Kidney (tissue), 14 donors: Measurements from ENCODE around the gene EGFL8. TPM values are rescaled to one million over a fixed set of nuclear protein-coding genes. Genes with fewer than 3 reads are reported as not detected.

ENCODE experiments used
- DNase-seq, 5 donors: peaks; one replicate each; pipeline ENCODE4 v3.0.0-alpha.2; 2013 to 2020
- FAIRE-seq: peaks from 2 replicates; lab custom pipeline; 2012; peaks lifted over from hg19 to GRCh38; lab: Jason Lieb, UNC
- H3K27ac ChIP-seq, 2 donors: one replicate each; pipeline ENCODE4 v1.7.0; 2013; ENCODE audit warnings: low read depth in 2 of 2, low read length in 2 of 2, inconsistent platforms in 1 of 2
- H3K27me3 ChIP-seq: one replicate; pipeline ENCODE4 v1.7.1; 2013; ENCODE audit warnings: low read length, inconsistent platforms; ENCODE audit not compliant: control insufficient read depth, insufficient read depth
- H3K36me3 ChIP-seq, 3 donors: one replicate each; pipeline versions ENCODE4 v1.7.0 to v1.7.1; 2013; ENCODE audit warnings: low read length in 3 of 3, control low read depth in 1 of 3, inconsistent platforms in 1 of 3; ENCODE audit not compliant: insufficient read depth in 3 of 3, control insufficient read depth in 2 of 3
- H3K4me1 ChIP-seq, 3 donors: one replicate each; pipeline versions ENCODE4 v1.7.0 to v1.7.1; 2013; ENCODE audit warnings: low read length in 3 of 3, inconsistent platforms in 1 of 3, low read depth in 1 of 3; ENCODE audit not compliant: control insufficient read depth in 2 of 3, insufficient read depth in 2 of 3
- H3K4me3 ChIP-seq, 3 donors: one replicate each; pipeline versions ENCODE4 v1.7.0 to v1.8.1; 2013; ENCODE audit warnings: low read length in 3 of 3, control low read depth in 1 of 3, inconsistent platforms in 1 of 3
- H3K9ac ChIP-seq, 3 donors: one replicate each; pipeline versions ENCODE4 v1.7.0 to v1.7.1; 2013; ENCODE audit warnings: low read length in 3 of 3, control low read depth in 1 of 3, inconsistent platforms in 1 of 3
- H3K9me3 ChIP-seq, 3 donors: one replicate each; pipeline versions ENCODE4 v1.7.0 to v1.7.1; 2013; ENCODE audit warnings: low read length in 3 of 3, control low read depth in 1 of 3, inconsistent platforms in 1 of 3; ENCODE audit not compliant: control insufficient read depth in 2 of 3, insufficient read depth in 1 of 3
- CTCF ChIP-seq: IDR thresholded peaks from 3 replicates; pipeline ENCODE4 v1.5.1; 2012; ENCODE audit warnings: mild to moderate bottlenecking, moderate library complexity, borderline replicate concordance; ENCODE audit not compliant: insufficient read depth; ENCODE audit errors: extremely low read depth
- intact Hi-C: fragments of 100-400 bp; cut with DNase I; formaldehyde crosslinking; loops from one replicate; pipeline ENCODE4 v1.11.1; 2022
- polyA plus RNA-seq: library from polyadenylated mRNA; stranded (reverse); fragments of 350-450 nt; fragmentation: Illumina TruSeq; extraction: RNeasy Lipid Tissue Mini Kit (QIAGEN cat#74804); gene quantifications from one replicate; pipeline ENCODE4 v1.2.3, GENCODE V29; 2014; ENCODE audit warnings: low read depth, low replicate concordance; ENCODE audit not compliant: insufficient read depth
- total RNA-seq: library from RNA; stranded (reverse); fragmentation: NEBNext Ultra II Directional; extraction: Animal tissue kit (Norgen Biotek cat#: 25700); gene quantifications from one replicate; pipeline ENCODE4 v1.2.1, GENCODE V29; 2021
- donor health status: control.
- donor health status: control.
- donor health status: control.
- donor health status: control.
- donor health status: control.
- donor health status: DM: yes; HTN: yes; CAD: no.
- donor health status: Normal renal cell carcinoma (clear cell type).

The EGFL8 gene
- total and polyA plus RNA-seq, 2 donors from 2014 or later = 15.0 to 18.3 TPM

DNA sequence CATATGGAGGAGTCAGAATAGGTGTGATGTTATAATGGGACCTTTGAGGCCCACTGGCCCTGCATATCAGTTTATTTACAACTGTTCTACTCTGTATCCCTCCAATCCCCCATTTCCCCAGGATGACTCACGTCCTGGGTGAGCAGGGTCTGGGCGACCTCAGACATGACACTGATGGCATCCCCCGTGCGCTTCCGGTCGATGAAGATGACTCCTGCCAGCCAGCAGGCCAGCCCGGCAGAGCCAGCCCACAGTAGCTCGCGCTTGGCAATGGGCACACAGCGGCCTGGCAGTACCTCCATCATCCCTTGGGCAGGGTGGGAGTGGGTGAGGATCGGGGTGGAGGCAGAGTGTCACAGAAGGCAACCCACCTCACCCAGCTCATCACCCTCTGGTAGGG lies 5.9 kb downstream of the EGFL8 start:
- H3K27ac ChIP-seq = no peak overlapping the region

DNA sequence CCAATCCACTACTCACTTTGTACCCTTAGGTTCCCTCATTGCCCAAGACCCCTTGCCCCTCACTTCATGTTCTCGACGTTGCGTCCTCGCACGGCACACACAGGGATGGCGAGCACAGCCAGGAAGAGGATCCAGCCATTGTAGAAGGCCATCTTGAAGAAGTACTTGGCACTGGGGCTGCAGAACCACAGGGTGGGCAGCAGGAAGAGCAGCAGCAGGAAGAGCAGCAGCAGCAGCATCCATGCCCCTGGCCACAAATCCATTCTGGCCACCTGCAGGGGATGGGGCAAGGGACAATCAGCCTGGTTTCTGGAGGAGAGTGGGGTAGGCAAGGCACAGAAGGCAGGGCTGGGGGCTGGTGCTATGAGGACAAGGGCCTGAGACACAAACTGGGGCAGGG lies 6.8 kb downstream of the EGFL8 start:
- DNase-seq = peak in 1 of 5 donors; percentile 29
- Histone ChIP-seq H3K27me3 (no peaks in the 10 kb centered on the region), H3K4me3 (no peak overlapping the region), H3K4me1 (peaks cover 0 to 10% (median 10%) of the 10 kb centered on the region in 3 donors), H3K27ac (no peak overlapping the region), H3K9me3 (no peaks in the 10 kb centered on the region), H3K36me3 (peaks cover 0 to 19% (median 12%) of the 10 kb centered on the region in 3 donors), H3K9ac (no peak overlapping the region)
- no peak for FAIRE-seq
- no peak for TF ChIP-seq CTCF
- intact Hi-C loops = no loop called here

More for the DNA sequence above, 5.9 kb downstream of the EGFL8 start:
- FAIRE-seq (no peak), DNase-seq (peak in 2 of 5 donors; percentile 26 to 50)
- H3K36me3 ChIP-seq = peaks cover 0 to 19% (median 12%) of the 10 kb centered on the region in 3 donors
- H3K4me1 ChIP-seq = peaks cover 0 to 10% (median 7%) of the 10 kb centered on the region in 3 donors
- no peak overlapping the region for H3K4me3 ChIP-seq
- intact Hi-C loops = no loop called here
- no peaks in the 10 kb centered on the region for H3K9me3 ChIP-seq
- H3K9ac ChIP-seq = no peak overlapping the region
- TF ChIP-seq CTCF = no peak
- no peaks in the 10 kb centered on the region for H3K27me3 ChIP-seq

DNA sequence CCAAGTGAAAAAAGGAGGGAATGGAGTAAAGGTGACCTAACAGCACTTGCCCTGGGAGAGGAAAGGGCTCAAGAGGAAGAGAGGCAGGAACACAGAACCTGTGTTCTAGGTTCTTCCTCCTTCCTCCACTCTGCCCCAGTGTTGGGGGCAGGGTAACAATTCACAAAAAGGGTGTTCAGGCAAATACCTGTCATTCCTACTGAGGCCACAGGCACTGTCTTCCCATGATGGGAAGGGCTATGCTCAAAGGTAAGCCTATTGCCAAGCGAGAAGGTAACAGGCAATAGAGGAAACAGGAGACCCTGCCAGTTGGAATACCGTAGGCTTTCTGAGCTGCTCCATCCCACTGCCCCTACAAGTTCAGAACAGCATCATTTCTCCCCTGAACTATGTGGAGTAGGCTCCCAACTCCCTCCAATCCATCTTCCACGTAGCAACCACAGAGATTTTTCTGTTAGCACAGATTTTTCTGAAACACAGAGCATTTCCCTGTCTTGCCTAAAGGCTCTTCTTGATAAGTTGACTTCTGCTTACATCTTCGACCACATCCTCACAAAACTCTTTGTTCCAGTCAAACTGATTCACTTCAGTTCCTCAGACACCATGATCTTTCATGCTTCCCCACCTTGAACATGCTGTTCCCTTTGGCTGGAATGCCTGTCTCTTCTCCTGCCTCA lies 8.8 kb downstream of the EGFL8 start:
- Histone ChIP-seq H3K27me3 (no peaks in the 10 kb centered on the region), H3K9me3 (no peaks in the 10 kb centered on the region), H3K27ac (no peak overlapping the region), H3K4me1 (peaks cover 4 to 21% (median 19%) of the 10 kb centered on the region in 3 donors), H3K9ac (no peak overlapping the region), H3K36me3 (peaks cover 0 to 12% (median 12%) of the 10 kb centered on the region in 3 donors), H3K4me3 (no peak overlapping the region)
- intact Hi-C loops = no loop called here
- no peak for FAIRE-seq
- no peak for TF ChIP-seq CTCF
- no peak for DNase-seq
